T follicular helper cell (primary cell): ENCODE results near the gene CELF2.

Source experiments
- DNase-seq: peaks from one replicate; pipeline ENCODE4 v3.0.0-alpha.2; 2020; ENCODE audit warnings: low read depth

The CELF2 gene

GRCh38 chr10:11156480-11156879 lies 138.8 kb downstream of the CELF2 start:
- DNase-seq, result no peak

GRCh38 chr10:11157292-11158076 lies 139.8 kb downstream of the CELF2 start:
- DNase-seq, result no peak

- no peak for DNase-seq
These were observed 140.4 kb downstream of the CELF2 start for GRCh38 chr10:11158080-11158479.

GRCh38 chr10:11159543-11160215 lies 142.0 kb downstream of the CELF2 start:
- DNase-seq, result no peak

GRCh38 chr10:11161096-11161495 lies 143.4 kb downstream of the CELF2 start:
- DNase-seq, result no peak

GRCh38 chr10:11161910-11162309 lies 144.2 kb downstream of the CELF2 start:
- no peak for DNase-seq

GRCh38 chr10:11162828-11163599 lies 145.3 kb downstream of the CELF2 start:
- DNase-seq, result peak; percentile 66

GRCh38 chr10:11163780-11164550 lies 146.3 kb downstream of the CELF2 start:
- DNase-seq, result no peak

- DNase-seq, result no peak
These were observed 146.8 kb downstream of the CELF2 start for GRCh38 chr10:11164551-11164802.

- DNase-seq, result peak; percentile 51
These were observed 147.3 kb downstream of the CELF2 start for GRCh38 chr10:11164803-11165590.

- peak; percentile 71 for DNase-seq
These were observed 148.2 kb downstream of the CELF2 start for GRCh38 chr10:11165591-11166543.

GRCh38 chr10:11166550-11166949 lies 148.9 kb downstream of the CELF2 start:
- no peak for DNase-seq

- DNase-seq, result no peak
These were observed 149.7 kb downstream of the CELF2 start for GRCh38 chr10:11167233-11167966.

GRCh38 chr10:11168423-11169090 lies 150.9 kb downstream of the CELF2 start:
- no peak for DNase-seq

- DNase-seq, result no peak
These were observed 152.3 kb downstream of the CELF2 start for GRCh38 chr10:11169976-11170375.

GRCh38 chr10:11170574-11170973 lies 152.9 kb downstream of the CELF2 start:
- no peak for DNase-seq

- DNase-seq, result no peak
These were observed 153.6 kb downstream of the CELF2 start for GRCh38 chr10:11170993-11171851.

- DNase-seq, result no peak
These were observed 155.4 kb downstream of the CELF2 start for GRCh38 chr10:11173042-11173441.
